ENCODE measurements around the gene HNF1A. TPM values are rescaled to one million over a fixed set of nuclear protein-coding genes. Genes with fewer than 3 reads are reported as not detected.
A peak's percentile ranks its signal among the peaks of the same experiment; 100 is the strongest.

HNF1A gene
- total and polyA plus RNA-seq, 2 of the 13 experiments (the other 11 are each of a cell fraction or from before 2014, with no cell fraction given): 13.4 to 34.7 TPM

GRCh38 chr12:120979862-120980696 lies 1.7 kb downstream of the HNF1A start (continued):
- TF ChIP-seq, protein P1, sequence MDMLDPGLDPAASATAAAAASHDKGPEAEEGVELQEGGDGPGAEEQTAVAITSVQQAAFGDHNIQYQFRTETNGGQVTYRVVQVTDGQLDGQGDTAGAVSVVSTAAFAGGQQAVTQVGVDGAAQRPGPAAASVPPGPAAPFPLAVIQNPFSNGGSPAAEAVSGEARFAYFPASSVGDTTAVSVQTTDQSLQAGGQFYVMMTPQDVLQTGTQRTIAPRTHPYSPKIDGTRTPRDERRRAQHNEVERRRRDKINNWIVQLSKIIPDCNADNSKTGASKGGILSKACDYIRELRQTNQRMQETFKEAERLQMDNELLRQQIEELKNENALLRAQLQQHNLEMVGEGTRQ (IDR thresholded peaks at IDR 0.05; ENCODE audit: low read depth, low read length): no peak
- TF ChIP-seq, protein P1 (CRISPR knock-in tag; IDR thresholded peaks at IDR 0.05; ENCODE audit: borderline replicate concordance): no peak; the same call in 1 of the 2 replicates
- TF ChIP-seq BRF2 (CRISPR knock-in tag; IDR thresholded peaks at IDR 0.05) (0 out of 2 replicates have a peak, but pooled peaks have one; percentile 73), ZBTB37 (CRISPR knock-in tag; IDR thresholded peaks at IDR 0.05) (peak; percentile 6; the same call in 1 of the 2 replicates), FUBP1 (CRISPR knock-in tag; IDR thresholded peaks at IDR 0.05; ENCODE audit: borderline replicate concordance) (no peak), HNRNPUL1 (IDR thresholded peaks at IDR 0.05; ENCODE audit: low read depth, low read length) (no peak), ZNF761 (CRISPR knock-in tag; conservative IDR thresholded peaks at IDR 0.05) (0 out of 2 replicates have a peak, but pooled peaks have one; percentile 45), ZNF280D (CRISPR knock-in tag; IDR thresholded peaks at IDR 0.05) (peak; percentile 15; the same call in 1 of the 2 replicates), TBX3 (IDR thresholded peaks at IDR 0.05; ENCODE audit: borderline replicate concordance) (no peak), ZNF781 (CRISPR knock-in tag; IDR thresholded peaks at IDR 0.05; ENCODE audit: borderline replicate concordance, not compliant biosample characterization) (no peak)
- TF ChIP-seq, protein P2, sequence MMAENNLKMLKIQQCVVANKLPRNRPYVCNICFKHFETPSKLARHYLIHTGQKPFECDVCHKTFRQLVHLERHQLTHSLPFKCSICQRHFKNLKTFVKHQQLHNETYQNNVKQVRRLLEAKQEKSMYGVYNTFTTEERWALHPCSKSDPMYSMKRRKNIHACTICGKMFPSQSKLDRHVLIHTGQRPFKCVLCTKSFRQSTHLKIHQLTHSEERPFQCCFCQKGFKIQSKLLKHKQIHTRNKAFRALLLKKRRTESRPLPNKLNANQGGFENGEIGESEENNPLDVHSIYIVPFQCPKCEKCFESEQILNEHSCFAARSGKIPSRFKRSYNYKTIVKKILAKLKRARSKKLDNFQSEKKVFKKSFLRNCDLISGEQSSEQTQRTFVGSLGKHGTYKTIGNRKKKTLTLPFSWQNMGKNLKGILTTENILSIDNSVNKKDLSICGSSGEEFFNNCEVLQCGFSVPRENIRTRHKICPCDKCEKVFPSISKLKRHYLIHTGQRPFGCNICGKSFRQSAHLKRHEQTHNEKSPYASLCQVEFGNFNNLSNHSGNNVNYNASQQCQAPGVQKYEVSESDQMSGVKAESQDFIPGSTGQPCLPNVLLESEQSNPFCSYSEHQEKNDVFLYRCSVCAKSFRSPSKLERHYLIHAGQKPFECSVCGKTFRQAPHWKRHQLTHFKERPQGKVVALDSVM (CRISPR knock-in tag; IDR thresholded peaks at IDR 0.05): no peak; the same call in none of the 2 replicates
- TF ChIP-seq, protein P3, sequence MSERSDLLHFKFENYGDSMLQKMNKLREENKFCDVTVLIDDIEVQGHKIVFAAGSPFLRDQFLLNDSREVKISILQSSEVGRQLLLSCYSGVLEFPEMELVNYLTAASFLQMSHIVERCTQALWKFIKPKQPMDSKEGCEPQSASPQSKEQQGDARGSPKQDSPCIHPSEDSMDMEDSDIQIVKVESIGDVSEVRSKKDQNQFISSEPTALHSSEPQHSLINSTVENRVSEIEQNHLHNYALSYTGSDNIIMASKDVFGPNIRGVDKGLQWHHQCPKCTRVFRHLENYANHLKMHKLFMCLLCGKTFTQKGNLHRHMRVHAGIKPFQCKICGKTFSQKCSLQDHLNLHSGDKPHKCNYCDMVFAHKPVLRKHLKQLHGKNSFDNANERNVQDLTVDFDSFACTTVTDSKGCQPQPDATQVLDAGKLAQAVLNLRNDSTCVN (CRISPR knock-in tag; IDR thresholded peaks at IDR 0.05; ENCODE audit: borderline replicate concordance): no peak; the same call in 1 of the 2 replicates

Measured in HepG2 (cell line).